Large intestine (tissue), 3 donors: ENCODE measurements around the gene GATAD2B. TPM values are rescaled to one million over a fixed set of nuclear protein-coding genes. Genes with fewer than 3 reads are reported as not detected.

Source experiments
- DNase-seq, 2 donors: peaks; one replicate each; pipeline versions ENCODE4 v3.0.0 to v3.0.0-alpha.2; 2013
- H3K27ac ChIP-seq: one replicate; pipeline ENCODE4 v1.5.1; 2013; ENCODE audit warnings: low read length
- H3K27me3 ChIP-seq: 2 replicates; pipeline ENCODE4 v1.6.1; 2013; ENCODE audit warnings: low read length; ENCODE audit not compliant: control insufficient read depth, insufficient read depth
- H3K36me3 ChIP-seq: 2 replicates; pipeline ENCODE4 v1.6.1; 2013; ENCODE audit warnings: low read length; ENCODE audit not compliant: control insufficient read depth, insufficient read depth
- H3K4me1 ChIP-seq: one replicate; pipeline ENCODE4 v1.6.1; 2013; ENCODE audit warnings: low read length; ENCODE audit not compliant: control insufficient read depth, insufficient read depth
- H3K4me3 ChIP-seq: one replicate; pipeline ENCODE4 v1.5.1; 2013; ENCODE audit warnings: low read length
- H3K9me3 ChIP-seq: one replicate; pipeline ENCODE4 v1.6.1; 2013; ENCODE audit warnings: mild to moderate bottlenecking, low read depth, low read length, moderate library complexity; ENCODE audit not compliant: control insufficient read depth
- WGBS: methylation state at CpG from one replicate; pipeline ENCODE4 v1.1.5; 2013; ENCODE audit warnings: low lambda C conversion rate; ENCODE audit not compliant: insufficient coverage; 5-methylcytosine and 5-hydroxymethylcytosine counted together
- polyA plus RNA-seq: library from polyadenylated mRNA; unstranded; fragments of 120-200 nt; gene quantifications from one replicate; pipeline ENCODE4 v1.2.1, GENCODE V29; 2013

Gene GATAD2B
- polyA plus RNA-seq, 1 donor = 13.5 TPM

DNA sequence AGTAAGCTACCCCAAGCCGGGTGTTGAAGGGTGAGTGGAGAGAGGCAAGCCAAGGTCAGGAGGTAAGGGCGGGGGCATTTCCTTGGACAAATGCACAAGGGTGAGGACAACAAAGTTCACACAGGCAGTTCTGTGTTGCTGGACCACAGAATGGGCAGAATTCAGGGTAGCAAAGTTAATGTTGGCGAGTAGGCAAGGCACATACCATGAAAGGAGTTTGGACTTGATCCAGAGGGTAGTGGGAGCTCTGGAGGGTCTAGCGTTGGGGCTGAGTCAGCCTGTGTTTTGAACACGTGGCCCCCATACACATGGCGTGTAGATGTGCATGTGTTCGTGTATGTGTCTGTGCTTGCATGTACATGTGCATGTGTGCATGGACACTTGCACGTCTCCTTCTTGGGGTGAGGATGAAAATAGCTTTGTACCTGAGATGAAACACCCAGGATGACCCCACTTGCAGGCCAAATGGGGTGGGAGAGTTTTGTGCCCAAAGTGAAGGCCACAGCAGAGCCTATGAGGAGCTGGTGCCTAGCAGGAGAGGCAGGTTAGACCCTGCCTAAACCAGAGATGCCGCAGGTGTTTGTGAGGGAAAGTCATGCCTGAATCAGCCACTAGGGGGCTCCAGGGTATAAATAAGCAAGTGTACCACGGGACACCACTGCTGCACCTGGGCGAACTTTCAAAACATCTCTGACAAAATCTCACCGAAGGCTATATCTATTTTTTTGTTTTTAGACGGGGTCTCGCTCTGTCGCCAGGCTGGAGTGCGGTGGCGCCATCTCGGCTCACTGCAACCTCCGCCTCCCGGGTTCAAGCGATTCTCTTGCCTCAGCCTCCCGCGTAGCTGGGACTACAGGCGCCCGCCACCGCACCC lies 125.7 kb downstream of the GATAD2B start:
- WGBS = no CpG with 5 or more reads among the region's 26 CpGs
- Histone ChIP-seq H3K27me3 (no peaks in the 10 kb centered on the region), H3K4me3 (no peak overlapping the region), H3K9me3 (no peaks in the 10 kb centered on the region), H3K36me3 (peaks cover 6% of the 10 kb centered on the region), H3K27ac (no peak overlapping the region), H3K4me1 (no peaks in the 10 kb centered on the region)
- DNase-seq = peak; percentile 52 to 61

DNA sequence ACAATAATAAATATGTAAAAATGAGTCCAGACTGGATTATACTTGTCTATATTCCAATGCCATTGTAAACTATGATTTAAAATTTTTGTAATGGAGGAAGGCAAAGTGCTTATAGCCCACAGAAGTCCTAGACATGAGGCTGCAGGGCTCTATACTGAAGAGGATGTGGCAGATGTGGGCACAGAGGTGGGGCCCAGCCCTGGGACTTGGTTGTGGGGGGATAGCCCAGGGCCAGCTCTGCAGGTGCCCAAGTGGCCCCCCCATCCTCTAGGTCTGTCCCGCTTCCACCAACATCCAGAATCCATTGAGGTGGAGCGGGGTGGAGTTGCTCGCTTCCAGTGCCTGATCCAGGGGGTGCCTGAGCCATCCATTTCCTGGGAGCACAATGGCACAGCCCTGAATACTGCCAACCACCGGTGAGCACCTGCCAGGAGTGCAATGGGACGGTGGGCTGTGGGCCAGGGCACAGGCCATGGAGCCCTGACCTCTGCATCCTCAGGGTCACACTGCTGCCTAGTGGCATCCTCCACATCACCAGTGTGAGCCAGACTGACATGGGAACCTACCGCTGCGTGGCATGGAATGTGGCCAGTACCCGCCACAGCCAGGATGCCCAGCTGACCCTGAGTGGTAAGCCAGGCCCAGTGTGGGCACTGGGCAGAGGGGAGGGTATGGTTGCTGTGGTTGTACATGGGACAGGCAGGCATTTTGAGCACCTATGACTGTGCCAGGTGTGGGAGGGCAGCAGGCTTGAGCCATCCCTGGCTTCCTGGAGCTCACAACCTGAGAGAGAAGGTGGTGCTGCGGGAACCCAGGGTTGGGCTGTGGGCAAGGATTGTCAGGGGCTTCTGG lies 126.6 kb downstream of the GATAD2B start:
- Histone ChIP-seq H3K4me3 (no peak overlapping the region), H3K4me1 (no peaks in the 10 kb centered on the region), H3K36me3 (peaks cover 5% of the 10 kb centered on the region), H3K27ac (no peak overlapping the region), H3K9me3 (no peaks in the 10 kb centered on the region), H3K27me3 (no peaks in the 10 kb centered on the region)
- DNase-seq = no peak
- WGBS = no CpG with 5 or more reads among the region's 9 CpGs

DNA sequence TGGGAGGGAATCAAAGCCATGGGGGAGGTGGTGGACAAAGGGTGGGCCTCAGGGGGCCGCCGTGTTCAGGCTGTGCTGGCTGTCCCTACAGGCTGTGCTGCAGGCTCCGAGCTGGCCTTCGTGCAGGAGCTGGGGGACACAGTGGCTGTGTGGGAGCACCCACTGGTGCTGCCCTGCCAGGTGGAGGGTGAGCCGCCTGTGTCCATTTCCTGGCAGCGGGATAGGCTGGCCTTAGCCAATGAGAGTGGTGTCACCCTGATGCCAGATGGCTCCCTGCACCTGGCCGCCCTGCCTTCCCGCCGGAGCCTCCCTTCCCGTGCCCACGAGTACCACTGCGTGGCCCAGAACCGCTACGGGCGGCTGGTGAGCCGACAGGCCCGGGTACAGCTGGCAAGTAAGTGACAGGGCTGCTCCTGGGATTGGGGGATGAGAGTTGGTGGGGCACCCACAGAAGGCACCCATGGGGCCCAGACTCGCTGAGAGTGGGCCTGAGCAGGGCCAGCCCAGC lies 127.4 kb downstream of the GATAD2B start:
- no peaks in the 10 kb centered on the region for H3K27me3 ChIP-seq
- no peak overlapping the region for H3K4me3 ChIP-seq
- no CpG with 5 or more reads among the region's 18 CpGs for WGBS
- no peak for DNase-seq
- H3K27ac ChIP-seq = no peak overlapping the region
- H3K4me1 ChIP-seq = no peaks in the 10 kb centered on the region
- H3K36me3 ChIP-seq = peaks cover 3% of the 10 kb centered on the region
- H3K9me3 ChIP-seq = no peaks in the 10 kb centered on the region

- no peak for DNase-seq
- H3K4me3 ChIP-seq = no peak overlapping the region
- WGBS = no CpG with 5 or more reads among the region's 14 CpGs
Measured at GRCh38 chr1:153794624-153795329, 128.0 kb downstream of the GATAD2B start.

GRCh38 chr1:153793973-153794615 lies 128.7 kb downstream of the GATAD2B start:
- H3K27ac ChIP-seq = no peak overlapping the region
- no CpG with 5 or more reads among the region's 12 CpGs for WGBS
- DNase-seq = no peak

More at GRCh38 chr1:153794624-153795329, 128.0 kb downstream of the GATAD2B start:
- Histone ChIP-seq H3K27me3 (no peaks in the 10 kb centered on the region), H3K27ac (no peak overlapping the region), H3K4me1 (peaks cover 2% of the 10 kb centered on the region), H3K36me3 (peaks cover 3% of the 10 kb centered on the region), H3K9me3 (no peaks in the 10 kb centered on the region)

GRCh38 chr1:153793261-153793972 lies 129.4 kb downstream of the GATAD2B start:
- no peak for DNase-seq

More at GRCh38 chr1:153793973-153794615, 128.7 kb downstream of the GATAD2B start:
- Histone ChIP-seq H3K4me1 (peaks cover 2% of the 10 kb centered on the region), H3K4me3 (no peak overlapping the region), H3K36me3 (no peaks in the 10 kb centered on the region), H3K9me3 (no peaks in the 10 kb centered on the region), H3K27me3 (peaks cover 4% of the 10 kb centered on the region)

GRCh38 chr1:153792631-153793041 lies 130.1 kb downstream of the GATAD2B start:
- Histone ChIP-seq H3K9me3 (no peaks in the 10 kb centered on the region), H3K27me3 (peaks cover 4% of the 10 kb centered on the region), H3K4me3 (no peak overlapping the region), H3K36me3 (no peaks in the 10 kb centered on the region), H3K4me1 (peaks cover 2% of the 10 kb centered on the region), H3K27ac (no peak overlapping the region)
- WGBS = 88% methylated on average over 3 of the region's 11 CpGs
- DNase-seq = no peak

More at GRCh38 chr1:153793261-153793972, 129.4 kb downstream of the GATAD2B start:
- Histone ChIP-seq H3K9me3 (no peaks in the 10 kb centered on the region), H3K36me3 (no peaks in the 10 kb centered on the region), H3K27ac (no peak overlapping the region), H3K27me3 (peaks cover 4% of the 10 kb centered on the region), H3K4me1 (peaks cover 2% of the 10 kb centered on the region), H3K4me3 (no peak overlapping the region)
- WGBS = no CpG with 5 or more reads among the region's 9 CpGs

DNA sequence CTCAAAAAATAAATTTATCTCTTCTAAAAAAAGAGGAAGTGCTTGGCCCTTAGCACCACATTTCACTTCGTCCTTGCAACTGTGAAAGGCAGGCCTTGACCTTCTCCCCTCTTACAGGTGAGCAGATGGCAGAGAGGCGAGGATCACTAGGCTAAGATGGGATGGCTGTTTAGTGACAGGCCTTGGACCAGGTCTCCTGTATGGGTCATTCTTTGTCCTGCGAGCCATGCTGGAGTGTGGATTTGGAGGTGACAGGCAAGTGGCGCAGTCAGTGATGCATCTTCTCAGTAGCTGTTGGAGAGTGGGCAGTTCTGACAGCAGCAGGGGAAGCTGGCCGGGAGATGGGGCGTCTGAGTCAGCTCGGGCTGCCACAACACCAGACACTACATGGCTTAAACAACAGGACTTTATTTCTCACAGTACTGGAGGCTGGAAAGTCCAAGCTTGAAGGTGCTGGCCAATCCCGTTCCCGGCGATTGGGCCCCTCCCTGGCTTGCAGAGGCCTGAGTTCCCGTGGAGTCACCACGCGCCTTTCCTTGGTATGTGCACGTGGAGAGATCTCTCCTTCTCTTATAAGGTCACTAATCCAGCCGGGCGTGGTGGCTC lies 131.0 kb downstream of the GATAD2B start:
- H3K9me3 ChIP-seq = no peaks in the 10 kb centered on the region
- WGBS = 40% methylated on average over 1 of the region's 16 CpGs
- DNase-seq = no peak
- no peaks in the 10 kb centered on the region for H3K36me3 ChIP-seq
- peaks cover 4% of the 10 kb centered on the region for H3K27me3 ChIP-seq
- peaks cover 2% of the 10 kb centered on the region for H3K4me1 ChIP-seq
- peak overlapping the region; percentile 93 for H3K27ac ChIP-seq
- H3K4me3 ChIP-seq = no peak overlapping the region
